Mucosa of gallbladder (tissue), 1 donor: ENCODE results near the gene STEAP1B. TPM values are rescaled to one million over a fixed set of nuclear protein-coding genes. Genes with fewer than 3 reads are reported as not detected.
"Not testable (repeated sequence)": the region's sequence is repeated elsewhere in the genome, so short reads cannot be mapped to it uniquely, and the experiment has no call there.

Source experiments
- DNase-seq: peaks from one replicate; pipeline ENCODE4 v3.0.0-alpha.2; 2020; ENCODE audit warnings: low spot score
- total RNA-seq: library from RNA; stranded (reverse); gene quantifications from one replicate; pipeline ENCODE4 v1.2.1, GENCODE V29; 2021
- donor health status: DM: no; HTN: no; CAD: no.

The STEAP1B gene
- not detected for total RNA-seq

GRCh38 chr7:22499888-22500689, at the start of gene STEAP1B:
TSS of gene STEAP1B (minus strand) at chr7:22500188. CDS start at chr7:22494855, 5,333 bp downstream.
- peak; percentile 85 for DNase-seq

GRCh38 chr7:22549051-22549450, 49.1 kb upstream of the STEAP1B start:
- DNase-seq = no peak

- DNase-seq = no peak
These were observed 48.3 kb upstream of the STEAP1B start for GRCh38 chr7:22548313-22548712.

GRCh38 chr7:22546769-22547168, 46.8 kb upstream of the STEAP1B start:
- DNase-seq = no peak

- no peak for DNase-seq
These were observed 45.5 kb upstream of the STEAP1B start for GRCh38 chr7:22545529-22545928.

GRCh38 chr7:22544245-22544644, 44.3 kb upstream of the STEAP1B start:
- no peak for DNase-seq

- no peak for DNase-seq
These were observed 43.2 kb upstream of the STEAP1B start for GRCh38 chr7:22543169-22543568.

GRCh38 chr7:22542669-22543068, 42.7 kb upstream of the STEAP1B start:
- DNase-seq = no peak

GRCh38 chr7:22542254-22542653, 42.3 kb upstream of the STEAP1B start:
- no peak for DNase-seq

GRCh38 chr7:22541789-22542188, 41.8 kb upstream of the STEAP1B start:
- no peak for DNase-seq

GRCh38 chr7:22528537-22528936, 28.5 kb upstream of the STEAP1B start:
- DNase-seq = not testable (repeated sequence)

GRCh38 chr7:22524353-22524947, 24.5 kb upstream of the STEAP1B start:
- DNase-seq = not testable (repeated sequence)

GRCh38 chr7:22523478-22524352, 23.7 kb upstream of the STEAP1B start:
- not testable (repeated sequence) for DNase-seq

GRCh38 chr7:22519560-22519959, 19.6 kb upstream of the STEAP1B start:
- not testable (repeated sequence) for DNase-seq

- DNase-seq = not testable (repeated sequence)
These were observed 17.0 kb upstream of the STEAP1B start for GRCh38 chr7:22516950-22517349.

- DNase-seq = not testable (repeated sequence)
These were observed 15.0 kb upstream of the STEAP1B start for GRCh38 chr7:22514963-22515362.

- not testable (repeated sequence) for DNase-seq
These were observed 7.3 kb upstream of the STEAP1B start for GRCh38 chr7:22507320-22507719.

GRCh38 chr7:22506316-22507020, 6.5 kb upstream of the STEAP1B start:
- not testable (repeated sequence) for DNase-seq

GRCh38 chr7:22504519-22504918, 4.5 kb upstream of the STEAP1B start:
- DNase-seq = not testable (repeated sequence)

- not testable (repeated sequence) for DNase-seq
These were observed 2.1 kb upstream of the STEAP1B start for GRCh38 chr7:22502104-22502503.

- not testable (repeated sequence) for DNase-seq
These were observed 1.3 kb upstream of the STEAP1B start for GRCh38 chr7:22501336-22501735.

GRCh38 chr7:22499044-22499443, 944 bp downstream of the STEAP1B start:
- no peak for DNase-seq
